Chondrocyte (in vitro differentiated cells): Measurements from ENCODE around the gene DSCAM. TPM values are rescaled to one million over a fixed set of nuclear protein-coding genes. Genes with fewer than 3 reads are reported as not detected.

Source experiments
- DNase-seq: peaks from one replicate; pipeline ENCODE4 v3.0.0; 2021; ENCODE audit warnings: mixed read lengths, low spot score
- H3K27ac Mint-ChIP-seq: one replicate; pipeline ENCODE4 v1.8.0; 2021; ENCODE audit warnings: mild to moderate bottlenecking, moderate library complexity, mixed read lengths; ENCODE audit not compliant: unreplicated experiment
- H3K27me3 Mint-ChIP-seq: 2 replicates; pipeline ENCODE4 v1.8.0; 2021; ENCODE audit warnings: low read depth, mixed read lengths
- H3K36me3 Mint-ChIP-seq: 2 replicates; pipeline ENCODE4 v1.8.0; 2021; ENCODE audit warnings: low read depth, mixed read lengths
- H3K4me1 Mint-ChIP-seq: 2 replicates; pipeline ENCODE4 v1.8.0; 2021; ENCODE audit warnings: low read depth, mild to moderate bottlenecking, mixed read lengths
- H3K4me3 Mint-ChIP-seq: one replicate; pipeline ENCODE4 v1.8.0; 2021; ENCODE audit warnings: mild to moderate bottlenecking, moderate library complexity, mixed read lengths; ENCODE audit not compliant: unreplicated experiment
- H3K9me3 Mint-ChIP-seq: 2 replicates; pipeline ENCODE4 v1.8.0; 2021; ENCODE audit warnings: low read depth, mixed read lengths
- CTCF ChIP-seq: fragments of 200-600 bp; sonication (generic); IDR thresholded peaks from 2 replicates; pipeline ENCODE4 v1.5.0; 2021; ENCODE audit warnings: antibody characterized with exemption, mild to moderate bottlenecking, moderate library complexity
- total RNA-seq: library from RNA; stranded (reverse); gene quantifications from 3 replicates; pipeline ENCODE4 v1.2.1, GENCODE V29; 2021

The DSCAM gene
- total RNA-seq, 1 donor from 2014 or later: not detected

- H3K36me3 Mint-ChIP-seq: no peaks in the 10 kb centered on the region
- H3K27ac Mint-ChIP-seq: no peak overlapping the region
- H3K4me1 Mint-ChIP-seq: no peaks in the 10 kb centered on the region
- H3K27me3 Mint-ChIP-seq: peaks cover 9% of the 10 kb centered on the region
- H3K9me3 Mint-ChIP-seq: peaks cover 5% of the 10 kb centered on the region
- no peak for DNase-seq
- TF ChIP-seq CTCF: no peak
- H3K4me3 Mint-ChIP-seq: no peak overlapping the region
Observed at GRCh38 chr21:40393066-40393465, 453.9 kb downstream of the DSCAM start.

DNA sequence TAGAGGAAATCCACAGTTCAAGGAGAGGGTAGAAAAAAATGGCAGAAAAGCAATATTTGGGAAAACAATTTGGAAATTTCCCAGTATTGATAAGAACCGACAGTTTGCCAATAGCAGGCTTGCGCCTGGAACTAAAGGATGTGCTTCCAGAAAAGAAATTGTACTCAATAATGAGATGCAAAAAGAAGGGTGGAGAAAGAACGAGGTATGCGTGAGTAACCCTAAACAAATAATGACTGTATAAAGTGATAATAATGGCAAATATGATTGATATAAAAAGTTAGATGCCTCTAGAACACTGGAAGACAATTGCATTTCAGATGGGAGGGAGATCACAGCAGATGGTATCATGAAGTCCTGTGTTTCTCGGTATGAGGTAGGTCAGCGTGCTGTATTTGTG, 458.9 kb downstream of the DSCAM start:
- no peak for TF ChIP-seq CTCF
- peaks cover 2% of the 10 kb centered on the region for H3K9me3 Mint-ChIP-seq
- H3K4me1 Mint-ChIP-seq: no peaks in the 10 kb centered on the region
- no peak overlapping the region for H3K4me3 Mint-ChIP-seq
- no peak overlapping the region for H3K27ac Mint-ChIP-seq
- H3K27me3 Mint-ChIP-seq: peaks cover 21% of the 10 kb centered on the region
- H3K36me3 Mint-ChIP-seq: no peaks in the 10 kb centered on the region
- DNase-seq: no peak

DNA sequence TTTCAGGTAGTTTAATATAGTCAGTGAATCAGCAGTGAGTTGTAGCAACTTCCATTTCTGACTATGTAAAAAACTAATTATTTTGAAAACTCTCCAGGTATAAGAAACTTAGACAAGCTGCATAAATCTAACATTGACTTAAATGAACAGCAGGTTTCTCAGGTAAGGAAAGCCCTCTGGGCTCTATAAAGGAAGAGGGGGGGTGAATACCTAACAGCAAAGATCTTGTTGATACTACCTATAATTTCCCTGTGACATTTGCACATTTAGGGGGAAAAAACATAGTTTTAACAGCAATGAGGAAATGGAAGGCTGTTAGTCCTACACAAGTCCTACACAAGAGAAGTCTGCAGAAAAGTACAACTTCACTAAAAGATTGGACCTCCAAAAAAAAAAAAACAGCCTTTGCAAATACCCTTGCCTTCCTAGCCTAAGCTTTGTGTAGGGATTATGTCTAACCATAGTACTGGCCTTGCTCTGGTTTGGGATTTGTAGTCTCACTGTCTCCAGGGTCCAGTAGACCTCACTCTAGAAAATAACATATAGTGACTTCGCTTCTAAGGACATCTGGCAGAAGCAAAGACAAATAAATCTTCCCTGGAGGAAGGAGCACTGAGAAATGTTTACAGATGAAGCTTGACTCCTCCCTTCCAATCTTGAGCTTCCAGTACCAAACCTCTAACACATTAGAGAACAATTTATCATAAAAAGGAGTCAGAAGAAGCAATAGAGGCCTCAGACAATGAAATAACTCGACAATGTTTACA, 459.8 kb downstream of the DSCAM start:
- no peak overlapping the region for H3K4me3 Mint-ChIP-seq
- peaks cover 21% of the 10 kb centered on the region for H3K27me3 Mint-ChIP-seq
- no peak for TF ChIP-seq CTCF
- H3K9me3 Mint-ChIP-seq: peaks cover 2% of the 10 kb centered on the region
- no peak for DNase-seq
- H3K36me3 Mint-ChIP-seq: no peaks in the 10 kb centered on the region
- no peak overlapping the region for H3K27ac Mint-ChIP-seq
- no peaks in the 10 kb centered on the region for H3K4me1 Mint-ChIP-seq

GRCh38 chr21:40386294-40386911, 460.6 kb downstream of the DSCAM start:
- TF ChIP-seq CTCF: peak; percentile 81
- no peaks in the 10 kb centered on the region for H3K36me3 Mint-ChIP-seq
- no peak overlapping the region for H3K27ac Mint-ChIP-seq

GRCh38 chr21:40385883-40386282, 461.1 kb downstream of the DSCAM start:
- peaks cover 21% of the 10 kb centered on the region for H3K27me3 Mint-ChIP-seq
- H3K4me3 Mint-ChIP-seq: no peak overlapping the region
- no peaks in the 10 kb centered on the region for H3K4me1 Mint-ChIP-seq
- DNase-seq: no peak
- no peak for TF ChIP-seq CTCF
- no peaks in the 10 kb centered on the region for H3K36me3 Mint-ChIP-seq
- H3K27ac Mint-ChIP-seq: no peak overlapping the region
- peaks cover 8% of the 10 kb centered on the region for H3K9me3 Mint-ChIP-seq

More at GRCh38 chr21:40386294-40386911, 460.6 kb downstream of the DSCAM start:
- Mint-ChIP-seq H3K27me3 (peaks cover 21% of the 10 kb centered on the region), H3K4me1 (no peaks in the 10 kb centered on the region), H3K4me3 (no peak overlapping the region), H3K9me3 (peaks cover 5% of the 10 kb centered on the region)
- DNase-seq: no peak
